SK-N-SH (cell line): ENCODE measurements around the gene EFNB2. TPM values are rescaled to one million over a fixed set of nuclear protein-coding genes. Genes with fewer than 3 reads are reported as not detected.

ENCODE experiments used
- CTCF ChIA-PET: fragments of 300-600, 350-600 bp; formaldehyde crosslinking; extraction: SDS; loops from one replicate; lab custom pipeline; 2021; lab: Yijun Ruan, JAX
- POLR2A ChIA-PET: fragments of 350-600 bp; sonication (Branson Sonifier 250); formaldehyde crosslinking; extraction: SDS; loops from one replicate; lab custom pipeline; 2020; ENCODE audit warnings: antibody characterized with exemption, inconsistent platforms; lab: Yijun Ruan, JAX
- DNase-seq: peaks from one replicate; pipeline ENCODE4 v3.0.0; 2012
- H2AFZ ChIP-seq: fragments of 200-600 bp; sonication (generic); 2 replicates; pipeline ENCODE4 v1.8.1; 2016; ENCODE audit warnings: antibody characterized with exemption, mild to moderate bottlenecking, low read depth
- H3F3A ChIP-seq: fragments of 200-600 bp; sonication (generic); replicated peaks from 2 replicates; pipeline ENCODE3; 2016; ENCODE audit warnings: antibody characterized with exemption, mild to moderate bottlenecking; ENCODE audit not compliant: insufficient read depth
- H3K27ac ChIP-seq, 2 experiments: fragments of 200-500 bp in 1 of 2; fragments of 200-600 bp in 1 of 2; sonication (Bioruptor generic) in 1 of 2; sonication (generic), shearing (Covaris generic) in 1 of 2; 2 replicates each; pipeline versions ENCODE4 v1.5.1 to v1.6.1; 2014 to 2016; ENCODE audit warnings: low read depth in 2 of 2, inconsistent platforms in 1 of 2, low read length in 1 of 2, mild to moderate bottlenecking in 1 of 2, mixed read lengths in 1 of 2
- H3K27me3 ChIP-seq: fragments of 200-600 bp; sonication (generic), shearing (Covaris generic); 2 replicates; pipeline ENCODE4 v1.6.1; 2016; ENCODE audit warnings: mixed run types; ENCODE audit not compliant: insufficient read depth
- H3K36me3 ChIP-seq, 2 experiments: fragments of 200-500 bp in 1 of 2; fragments of 200-600 bp in 1 of 2; sonication (Bioruptor generic) in 1 of 2; sonication (generic) in 1 of 2; replicated peaks in 1 of 2; 2 replicates each; pipeline versions ENCODE3 to v1.5.1; 2014 to 2016; ENCODE audit warnings: low read length in 1 of 2, mild to moderate bottlenecking in 1 of 2; ENCODE audit not compliant: insufficient read depth in 2 of 2, control insufficient read depth in 1 of 2
- H3K4me1 ChIP-seq, 2 experiments: fragments of 200-500 bp in 1 of 2; fragments of 200-600 bp in 1 of 2; sonication (Bioruptor generic) in 1 of 2; sonication (generic), shearing (Covaris generic) in 1 of 2; 2 replicates each; pipeline versions ENCODE4 v1.5.1 to v1.6.1; 2014 to 2016; ENCODE audit warnings: low read depth in 1 of 2, low read length in 1 of 2, mixed run types in 1 of 2; ENCODE audit not compliant: insufficient read depth in 2 of 2, control insufficient read depth in 1 of 2
- H3K4me2 ChIP-seq: fragments of 200-600 bp; sonication (generic), shearing (Covaris generic); 2 replicates; pipeline ENCODE4 v1.6.1; 2017; ENCODE audit warnings: mixed run types
- H3K4me3 ChIP-seq, 2 experiments: fragments of 200-500 bp in 1 of 2; fragments of 200-600 bp in 1 of 2; sonication (Bioruptor generic) in 1 of 2; sonication (generic), shearing (Covaris generic) in 1 of 2; 2 replicates each; pipeline versions ENCODE4 v1.5.1 to v1.8.1; 2014 to 2016; ENCODE audit warnings: low read depth in 2 of 2, inconsistent platforms in 1 of 2, low read length in 1 of 2, mild to moderate bottlenecking in 1 of 2, mixed read lengths in 1 of 2, moderate library complexity in 1 of 2
- H3K79me2 ChIP-seq: fragments of 200-600 bp; sonication (generic); 2 replicates; pipeline ENCODE4 v1.8.1; 2017; ENCODE audit warnings: mild to moderate bottlenecking; ENCODE audit not compliant: insufficient read depth
- H3K9ac ChIP-seq: fragments of 200-600 bp; sonication (generic); 2 replicates; pipeline ENCODE4 v1.6.1; 2017; ENCODE audit warnings: mixed run types
- H3K9me2 ChIP-seq: fragments of 200-600 bp; sonication (generic); 2 replicates; pipeline ENCODE4 v1.6.1; 2017; ENCODE audit warnings: mixed run types
- H3K9me3 ChIP-seq: fragments of 200-600 bp; sonication (generic); 2 replicates; pipeline ENCODE4 v1.6.1; 2017; ENCODE audit warnings: mixed run types, mild to moderate bottlenecking, moderate library complexity
- H4K20me1 ChIP-seq: fragments of 200-600 bp; sonication (generic); 2 replicates; pipeline ENCODE4 v1.6.1; 2017; ENCODE audit warnings: mild to moderate bottlenecking, mixed run types; ENCODE audit not compliant: insufficient read depth
- CHD2 ChIP-seq: fragments of 150-350 bp; IDR thresholded peaks from 2 replicates; pipeline ENCODE4 v1.6.1; 2018; ENCODE audit warnings: low read length; ENCODE audit not compliant: partially characterized antibody
- CTCF ChIP-seq: fragments of 200-600 bp; sonication (generic); IDR thresholded peaks from 2 replicates; pipeline ENCODE4 v1.6.1; 2017; ENCODE audit warnings: antibody characterized with exemption, mild to moderate bottlenecking, moderate library complexity
- ELF1 ChIP-seq: IDR thresholded peaks from 2 replicates; pipeline ENCODE4 v1.4.0; 2012
- EZH2phosphoT487 ChIP-seq: fragments of 200-600 bp; sonication (generic); IDR thresholded peaks from 2 replicates; pipeline ENCODE4 v1.6.1; 2017; ENCODE audit warnings: low read depth, mixed run types, mild to moderate bottlenecking, antibody characterized with exemption, moderate library complexity, borderline replicate concordance
- FOSL2 ChIP-seq: IDR thresholded peaks from 2 replicates; pipeline ENCODE4 v1.4.0; 2012; ENCODE audit warnings: low read depth, mild to moderate bottlenecking, moderate library complexity, borderline replicate concordance
- GABPA ChIP-seq: IDR thresholded peaks from 2 replicates; pipeline ENCODE4 v1.4.0; 2012; ENCODE audit warnings: low read depth, mild to moderate bottlenecking
- GATA2 ChIP-seq: sonication (generic); formaldehyde crosslinking; IDR thresholded peaks from 2 replicates; pipeline ENCODE4 v1.5.0; 2020; ENCODE audit warnings: mild to moderate bottlenecking, missing genetic modification reagents
- MAX ChIP-seq: IDR thresholded peaks from 2 replicates; pipeline ENCODE4 v1.4.0; 2012; ENCODE audit warnings: low read depth
- NRF1 ChIP-seq: IDR thresholded peaks from 2 replicates; pipeline ENCODE4 v1.6.1; 2012; ENCODE audit warnings: low read depth, mild to moderate bottlenecking, low read length
- POLR2AphosphoS5 ChIP-seq: IDR thresholded peaks from 2 replicates; pipeline ENCODE4 v1.6.1; 2012; ENCODE audit warnings: low read depth, low read length
- RCOR1 ChIP-seq: fragments of 150-350 bp; IDR thresholded peaks from 2 replicates; pipeline ENCODE4 v1.6.1; 2017; ENCODE audit warnings: antibody characterized with exemption, low read length
- RFX5 ChIP-seq: IDR thresholded peaks from 2 replicates; pipeline ENCODE4 v1.6.1; 2012; ENCODE audit warnings: mild to moderate bottlenecking, improper control_type of control experiment, low read length
- RXRA ChIP-seq: IDR thresholded peaks from 2 replicates; pipeline ENCODE4 v1.4.0; 2012; ENCODE audit warnings: low read depth, mild to moderate bottlenecking, borderline replicate concordance
- SMC3 ChIP-seq: IDR thresholded peaks from 2 replicates; pipeline ENCODE4 v1.6.1; 2012; ENCODE audit warnings: low read depth, low read length, improper control_type of control experiment
- TAF1 ChIP-seq: IDR thresholded peaks from 2 replicates; pipeline ENCODE4 v1.6.1; 2012; ENCODE audit warnings: low read depth, mild to moderate bottlenecking, low read length, moderate library complexity, borderline replicate concordance
- YY1 ChIP-seq: IDR thresholded peaks from 2 replicates; pipeline ENCODE4 v1.4.0; 2012; ENCODE audit warnings: low read depth, mild to moderate bottlenecking
- ZBTB33 ChIP-seq: IDR thresholded peaks from 2 replicates; pipeline ENCODE4 v1.4.0; 2012; ENCODE audit warnings: low read depth, borderline replicate concordance
- WGBS: methylation state at CpG from one replicate; pipeline ENCODE4 v1.1.6; 2017; ENCODE audit warnings: low lambda C conversion rate; 5-methylcytosine and 5-hydroxymethylcytosine counted together
- polyA plus RNA-seq, 3 experiments: library from polyadenylated mRNA; depleted of rRNA; stranded (reverse); fragments of >200 nt; gene quantifications; 2 replicates each; pipeline ENCODE4 v1.2.3, GENCODE V29; 2012
- TF ChIP-seq, protein P1 (sequence below): fragments of 150-350 bp; IDR thresholded peaks from 2 replicates; pipeline ENCODE4 v1.6.1; 2016; ENCODE audit warnings: mild to moderate bottlenecking, low read depth, low read length

Gene EFNB2
- polyA plus RNA-seq, 1 of the 3 experiments (the other 2 are of a cell fraction): 3.0 TPM

GRCh38 chr13:106505732-106506131, 29.7 kb downstream of the EFNB2 start:
- H3K79me2 ChIP-seq: no peaks in the 10 kb centered on the region

GRCh38 chr13:106505295-106505694, 30.2 kb downstream of the EFNB2 start:
- TF ChIP-seq GABPA: no peak
- TF ChIP-seq RCOR1: no peak
- no peak for TF ChIP-seq RFX5
- no peak for TF ChIP-seq FOSL2
- no peak for TF ChIP-seq CHD2
- TF ChIP-seq GATA2 (CRISPR knock-in tag): no peak
- TF ChIP-seq NRF1: no peak
- no peak for TF ChIP-seq YY1
- TF ChIP-seq MAX: no peak
- no peak for TF ChIP-seq EZH2phosphoT487
- no peak for TF ChIP-seq RXRA
- TF ChIP-seq, protein P1, sequence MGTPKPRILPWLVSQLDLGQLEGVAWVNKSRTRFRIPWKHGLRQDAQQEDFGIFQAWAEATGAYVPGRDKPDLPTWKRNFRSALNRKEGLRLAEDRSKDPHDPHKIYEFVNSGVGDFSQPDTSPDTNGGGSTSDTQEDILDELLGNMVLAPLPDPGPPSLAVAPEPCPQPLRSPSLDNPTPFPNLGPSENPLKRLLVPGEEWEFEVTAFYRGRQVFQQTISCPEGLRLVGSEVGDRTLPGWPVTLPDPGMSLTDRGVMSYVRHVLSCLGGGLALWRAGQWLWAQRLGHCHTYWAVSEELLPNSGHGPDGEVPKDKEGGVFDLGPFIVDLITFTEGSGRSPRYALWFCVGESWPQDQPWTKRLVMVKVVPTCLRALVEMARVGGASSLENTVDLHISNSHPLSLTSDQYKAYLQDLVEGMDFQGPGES: no peak
- TF ChIP-seq SMC3: no peak
- no peak for TF ChIP-seq POLR2AphosphoS5
- no peak for TF ChIP-seq ELF1
- TF ChIP-seq TAF1: no peak
- no peak for TF ChIP-seq ZBTB33
- TF ChIP-seq, all 33 proteins: peak for 0
- Histone ChIP-seq H3K79me2 (no peaks in the 10 kb centered on the region), H3K27me3 (no peaks in the 10 kb centered on the region), H3K4me2 (no peak overlapping the region), H2AFZ (no peak overlapping the region), H3K9ac (no peak overlapping the region), H3K27ac (no peak overlapping the region), H3K9me2 (no peaks in the 10 kb centered on the region), H3F3A (peaks cover 7% of the 10 kb centered on the region), H3K4me3 (no peak overlapping the region), H3K4me1 (peaks cover 14 to 16% of the 10 kb centered on the region in 2 experiments), H4K20me1 (no peaks in the 10 kb centered on the region), H3K36me3 (peaks cover 0 to 4% of the 10 kb centered on the region in 2 experiments), H3K9me3 (no peaks in the 10 kb centered on the region)
- 89% methylated on average over 4 of the region's 4 CpGs for WGBS
- ChIA-PET POLR2A (no interaction called here), CTCF (no interaction called here)
- no peak for DNase-seq

More at GRCh38 chr13:106505732-106506131, 29.7 kb downstream of the EFNB2 start:
- H3F3A ChIP-seq: peaks cover 5% of the 10 kb centered on the region
- H3K4me3 ChIP-seq: no peak overlapping the region
- no peak overlapping the region for H3K27ac ChIP-seq
- no peak for TF ChIP-seq FOSL2
- no peak for TF ChIP-seq POLR2AphosphoS5
- no peak for TF ChIP-seq YY1
- no peak for TF ChIP-seq GABPA
- TF ChIP-seq CTCF: no peak
- WGBS: 95% methylated on average over 4 of the region's 4 CpGs
- no peaks in the 10 kb centered on the region for H3K27me3 ChIP-seq
- no peak overlapping the region for H3K4me2 ChIP-seq
- no peak overlapping the region for H3K9ac ChIP-seq
- ChIA-PET POLR2A (no interaction called here), CTCF (no interaction called here)
- H4K20me1 ChIP-seq: no peaks in the 10 kb centered on the region
- peaks cover 0 to 5% of the 10 kb centered on the region in 2 experiments for H3K36me3 ChIP-seq
- DNase-seq: no peak
- H3K4me1 ChIP-seq: peaks cover 14% of the 10 kb centered on the region in 2 experiments
- H3K9me2 ChIP-seq: no peaks in the 10 kb centered on the region
- no peaks in the 10 kb centered on the region for H3K9me3 ChIP-seq
- H2AFZ ChIP-seq: no peak overlapping the region
